AG09309 (cell line): Measurements from ENCODE around the gene BCAT1.

Experiments used
- DNase-seq: peaks from one replicate; pipeline ENCODE4 v3.0.0-alpha.2; 2010; ENCODE audit warnings: low read depth
- H3K4me3 ChIP-seq: 2 replicates; pipeline ENCODE4 v1.5.1; 2011; ENCODE audit warnings: mild to moderate bottlenecking, low read depth, low read length, moderate library complexity; ENCODE audit not compliant: control insufficient read depth
- TF ChIP-seq, protein P1 (sequence below): IDR thresholded peaks from 2 replicates; pipeline ENCODE4 v1.5.1; 2011; ENCODE audit warnings: mild to moderate bottlenecking, low read depth, low read length, inconsistent platforms; ENCODE audit not compliant: insufficient read depth, control insufficient read depth; ENCODE audit errors: missing control alignments

BCAT1 gene

DNA sequence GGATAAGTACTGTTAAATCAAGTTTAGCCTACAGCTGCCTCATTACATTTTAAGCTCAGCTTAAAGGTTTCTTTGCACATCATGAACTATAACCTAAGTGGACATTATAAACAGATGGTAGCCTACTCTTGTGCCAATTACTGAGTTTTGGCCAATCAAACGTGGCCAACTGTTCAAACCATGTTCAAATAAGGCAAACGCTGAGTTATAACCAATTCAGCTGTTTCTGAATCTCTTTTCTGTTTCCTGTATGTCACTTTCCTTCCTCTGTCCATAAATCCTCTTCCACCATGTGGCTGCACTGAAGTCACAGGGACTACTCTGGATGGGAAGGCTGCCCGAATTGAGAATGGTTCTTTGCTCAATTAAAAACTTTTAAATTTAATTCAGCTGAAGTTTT lies 98.4 kb downstream of the BCAT1 start:
- no peak for DNase-seq
- H3K4me3 ChIP-seq, result no peak overlapping the region
- TF ChIP-seq, protein P1, sequence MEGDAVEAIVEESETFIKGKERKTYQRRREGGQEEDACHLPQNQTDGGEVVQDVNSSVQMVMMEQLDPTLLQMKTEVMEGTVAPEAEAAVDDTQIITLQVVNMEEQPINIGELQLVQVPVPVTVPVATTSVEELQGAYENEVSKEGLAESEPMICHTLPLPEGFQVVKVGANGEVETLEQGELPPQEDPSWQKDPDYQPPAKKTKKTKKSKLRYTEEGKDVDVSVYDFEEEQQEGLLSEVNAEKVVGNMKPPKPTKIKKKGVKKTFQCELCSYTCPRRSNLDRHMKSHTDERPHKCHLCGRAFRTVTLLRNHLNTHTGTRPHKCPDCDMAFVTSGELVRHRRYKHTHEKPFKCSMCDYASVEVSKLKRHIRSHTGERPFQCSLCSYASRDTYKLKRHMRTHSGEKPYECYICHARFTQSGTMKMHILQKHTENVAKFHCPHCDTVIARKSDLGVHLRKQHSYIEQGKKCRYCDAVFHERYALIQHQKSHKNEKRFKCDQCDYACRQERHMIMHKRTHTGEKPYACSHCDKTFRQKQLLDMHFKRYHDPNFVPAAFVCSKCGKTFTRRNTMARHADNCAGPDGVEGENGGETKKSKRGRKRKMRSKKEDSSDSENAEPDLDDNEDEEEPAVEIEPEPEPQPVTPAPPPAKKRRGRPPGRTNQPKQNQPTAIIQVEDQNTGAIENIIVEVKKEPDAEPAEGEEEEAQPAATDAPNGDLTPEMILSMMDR, result no peak

DNA sequence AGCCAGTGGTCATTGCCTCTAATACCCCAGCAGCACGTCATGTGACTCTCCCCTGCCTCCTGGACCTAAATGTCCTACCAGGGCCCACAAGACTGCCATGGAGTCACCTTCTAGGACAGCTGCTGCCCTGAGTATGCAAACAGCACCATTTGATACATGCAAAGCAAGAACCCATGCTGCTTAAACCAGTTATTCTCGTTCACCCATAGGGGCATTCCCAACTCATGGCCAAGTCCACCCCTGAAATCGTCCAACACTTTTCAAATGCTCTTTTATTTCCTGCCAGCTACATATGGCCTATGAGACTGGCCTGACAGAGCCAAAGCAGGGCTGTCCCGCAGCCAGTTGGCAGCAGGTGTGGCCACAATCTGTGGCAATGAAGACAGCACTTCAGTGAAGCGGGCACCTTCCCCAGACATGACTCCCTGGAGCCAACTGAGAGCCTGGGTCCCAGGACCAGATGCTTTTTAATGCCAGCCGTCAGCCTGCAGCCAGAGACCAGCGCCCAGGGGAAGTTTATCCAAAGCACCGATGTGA lies 99.9 kb downstream of the BCAT1 start:
- TF ChIP-seq, protein P1, result no peak
- H3K4me3 ChIP-seq, result no peak overlapping the region
- no peak for DNase-seq

DNA sequence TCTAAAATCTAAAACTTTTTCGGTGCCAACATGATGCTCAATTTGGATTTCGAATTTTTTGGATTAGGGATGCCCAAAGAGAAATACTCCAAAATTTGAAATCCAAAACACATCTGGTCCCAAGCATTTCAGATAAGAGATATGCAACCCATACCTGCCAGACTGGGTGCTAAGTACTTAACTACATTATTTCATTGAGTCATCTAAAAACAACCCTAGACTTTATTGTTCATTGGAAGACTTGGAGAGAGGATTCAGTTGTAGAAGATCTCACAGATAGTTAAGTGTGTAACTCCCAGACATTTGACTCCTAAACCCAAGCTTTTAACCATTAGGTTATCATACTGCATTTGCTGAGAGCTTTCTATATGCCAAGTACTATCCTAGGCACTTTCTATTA lies 102.2 kb downstream of the BCAT1 start:
- no peak for DNase-seq
- TF ChIP-seq, protein P1, result no peak
- H3K4me3 ChIP-seq, result no peak overlapping the region

DNA sequence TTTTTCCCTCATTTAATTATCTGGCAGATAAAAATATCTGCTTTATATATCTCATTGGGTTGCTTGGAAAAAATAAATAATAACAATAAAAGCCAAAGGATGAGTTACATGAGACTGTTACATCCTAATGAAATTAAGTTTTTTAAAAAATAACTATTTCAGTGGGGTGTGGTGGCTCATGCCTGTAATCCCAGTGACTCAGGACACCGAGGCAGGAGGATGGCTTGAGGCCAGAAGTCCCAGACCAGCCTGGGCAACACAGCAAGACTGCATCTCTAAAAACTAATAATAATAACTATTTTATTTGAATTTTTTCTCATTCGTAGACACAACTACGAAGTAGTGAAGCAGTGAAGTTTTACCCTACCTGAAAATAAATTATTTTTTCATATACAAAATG lies 103.3 kb downstream of the BCAT1 start:
- TF ChIP-seq, protein P1, result no peak
- no peak for DNase-seq
- H3K4me3 ChIP-seq, result no peak overlapping the region

DNA sequence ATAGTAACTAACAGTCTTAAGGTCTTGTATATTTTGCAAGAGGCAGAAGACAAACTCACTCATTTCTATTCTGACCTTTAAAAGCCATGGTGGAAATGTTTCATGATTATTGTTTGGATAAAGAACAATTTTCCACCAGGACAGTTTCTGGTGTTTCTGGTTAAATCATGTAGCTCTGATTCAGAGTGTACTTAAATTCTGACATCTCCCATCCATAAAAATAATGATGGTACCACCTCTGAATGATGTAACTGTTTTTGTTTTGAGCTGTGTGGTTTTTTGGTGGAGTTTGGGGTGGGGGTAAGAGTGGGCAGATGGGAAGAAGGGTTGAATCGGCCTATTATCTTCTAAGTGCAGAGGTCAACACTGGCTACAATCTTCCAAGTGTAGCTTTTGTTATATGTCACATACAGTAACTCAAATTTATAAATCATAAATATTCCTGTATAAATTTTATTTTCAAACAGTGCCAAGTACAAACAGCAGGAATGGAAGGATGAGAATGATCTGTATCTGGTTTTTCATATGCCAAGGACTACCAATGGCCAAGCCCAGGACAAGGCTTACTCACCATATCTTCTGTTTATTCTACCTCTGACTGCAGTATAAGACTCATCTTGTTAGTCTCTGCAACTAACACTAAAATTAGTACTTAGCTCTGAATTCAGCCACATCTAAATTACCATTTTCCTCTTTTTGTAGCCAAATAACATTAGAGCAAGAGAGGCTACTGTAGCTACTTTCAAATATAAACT lies 108.7 kb downstream of the BCAT1 start:
- DNase-seq, result no peak
- TF ChIP-seq, protein P1, result no peak

DNA sequence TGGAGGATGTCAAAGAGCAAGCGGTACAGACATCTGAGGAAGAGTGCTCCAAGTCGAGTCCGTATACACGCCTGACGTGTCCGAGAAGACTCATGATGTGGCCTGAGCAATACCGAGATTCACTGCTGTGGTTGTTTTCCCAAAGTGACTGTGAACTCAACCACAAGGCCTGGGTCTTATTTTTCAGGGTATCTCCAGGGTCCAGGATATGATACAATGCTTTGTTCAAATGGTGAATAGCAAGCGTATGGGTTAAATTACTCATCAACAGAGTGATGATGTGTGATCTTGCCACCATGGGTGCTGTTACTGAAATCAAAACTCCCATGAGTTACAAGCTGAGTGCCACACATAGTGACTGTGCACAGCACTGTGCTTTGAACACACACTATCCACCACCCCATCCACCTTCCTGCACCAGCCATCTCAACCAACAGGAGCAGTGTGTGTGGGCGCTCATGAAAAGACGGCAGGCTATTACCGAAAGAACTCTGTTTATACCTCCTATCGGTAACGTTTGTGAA lies 109.6 kb downstream of the BCAT1 start:
- TF ChIP-seq, protein P1, result no peak
- no peak overlapping the region for H3K4me3 ChIP-seq
- DNase-seq, result no peak

More for the DNA sequence above, 108.7 kb downstream of the BCAT1 start:
- no peak overlapping the region for H3K4me3 ChIP-seq
